Suprapubic skin (tissue), 4 donors: ENCODE results near the gene SMIM1. TPM values are rescaled to one million over a fixed set of nuclear protein-coding genes. Genes with fewer than 3 reads are reported as not detected.

Experiments
- DNase-seq, 2 donors: peaks; one replicate each; pipeline ENCODE4 v3.0.0-alpha.2; 2019; ENCODE audit warnings: low spot score in 2 of 2
- H3K27ac ChIP-seq: fragments of 200-600 bp; sonication (generic); one replicate; pipeline ENCODE4 v1.5.1; 2019
- H3K27me3 ChIP-seq: fragments of 200-600 bp; sonication (generic); one replicate; pipeline ENCODE4 v1.5.1; 2019
- H3K36me3 ChIP-seq: fragments of 200-600 bp; sonication (generic); one replicate; pipeline ENCODE4 v1.5.1; 2019
- H3K4me1 ChIP-seq: fragments of 200-600 bp; sonication (generic); one replicate; pipeline ENCODE4 v1.5.1; 2019
- H3K4me3 ChIP-seq: fragments of 200-600 bp; sonication (generic); one replicate; pipeline ENCODE4 v1.5.1; 2019; ENCODE audit warnings: mild to moderate bottlenecking
- H3K9me3 ChIP-seq: fragments of 200-600 bp; sonication (generic); one replicate; pipeline ENCODE4 v1.5.1; 2019
- EP300 ChIP-seq: sonication (generic); formaldehyde crosslinking; IDR thresholded peaks from one replicate; pipeline ENCODE4 v1.6.1; 2017; ENCODE audit warnings: antibody characterized with exemption
- POLR2A ChIP-seq, 2 donors: fragments of 450-650 bp; IDR thresholded peaks; one replicate each; pipeline ENCODE4 v1.6.1; 2017; ENCODE audit warnings: antibody characterized with exemption in 2 of 2, mild to moderate bottlenecking in 2 of 2, moderate library complexity in 2 of 2
- POLR2AphosphoS5 ChIP-seq, 3 donors: sonication (generic); formaldehyde crosslinking; IDR thresholded peaks; one replicate each; pipeline ENCODE4 v1.6.1; 2017; ENCODE audit warnings: antibody characterized with exemption in 3 of 3
- WGBS: methylation state at CpG from one replicate; pipeline ENCODE4 v1.1.5; 2018; 5-methylcytosine and 5-hydroxymethylcytosine counted together
- total RNA-seq, 4 donors: library from RNA; depleted of rRNA; stranded (reverse); fragments of >200 nt; gene quantifications; one replicate each; pipeline ENCODE4 v1.1.0, GENCODE V29; 2016
- TF ChIP-seq, protein P1 (sequence below), 2 donors: fragments of 200-600 bp in 1 of 2; fragments of 450-650 bp in 1 of 2; sonication (generic) in 1 of 2; IDR thresholded peaks; one replicate each; pipeline ENCODE4 v1.5.1; 2016 to 2019; ENCODE audit warnings: antibody characterized with exemption in 2 of 2, mild to moderate bottlenecking in 1 of 2, moderate library complexity in 1 of 2

SMIM1 gene
- total RNA-seq, 4 donors from 2014 or later, result 3.2 to 8.4 (median 3.4) TPM; not detected in 1

DNA sequence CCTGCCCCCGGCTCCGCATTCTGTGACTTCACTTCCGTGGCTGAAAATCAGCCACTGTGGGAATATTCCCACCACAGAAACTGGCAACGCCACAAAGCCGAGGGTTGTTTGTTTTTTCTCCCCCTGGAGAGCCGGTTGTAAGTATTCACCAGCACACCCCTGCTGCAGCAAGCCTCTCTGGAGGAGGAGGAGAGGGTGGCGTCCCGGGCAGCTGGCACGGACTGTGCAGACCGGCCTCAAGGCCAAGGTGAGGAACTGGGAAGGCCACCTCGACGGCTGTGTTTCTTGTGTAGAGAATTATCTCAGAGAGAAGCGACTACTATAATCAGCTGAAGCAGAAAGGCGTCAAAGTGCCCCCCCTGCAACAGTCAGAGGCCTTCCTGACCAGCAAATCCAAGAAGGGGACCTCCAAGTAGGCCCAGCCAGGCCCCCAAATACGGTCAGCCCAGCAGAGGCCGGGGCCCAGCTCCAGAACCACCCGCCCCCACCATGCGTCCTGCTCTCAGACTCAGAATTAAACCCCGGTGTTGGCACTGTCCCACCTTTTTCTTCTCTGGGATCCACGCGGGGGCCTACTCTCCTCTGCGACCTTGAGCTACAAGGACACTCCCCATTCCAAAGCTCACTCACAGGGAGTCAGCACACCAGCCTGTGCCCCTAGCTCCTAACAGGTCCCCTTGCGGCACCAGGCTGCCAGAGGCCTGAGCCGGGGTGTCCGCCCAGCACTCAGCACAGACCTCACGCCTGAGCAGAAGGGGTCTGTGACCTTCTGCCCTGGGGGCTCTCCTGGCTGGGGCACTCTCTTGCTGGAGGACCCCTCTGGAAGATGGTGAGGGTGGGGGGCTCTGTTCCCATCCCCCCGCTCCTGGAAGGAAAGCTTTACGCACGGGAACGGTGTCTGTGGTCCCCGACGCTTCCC, 1.2 kb upstream of the SMIM1 start:
- H3K4me3 ChIP-seq, result peak overlapping the region; percentile 63
- peaks cover 26% of the 10 kb centered on the region for H3K27me3 ChIP-seq
- no peak overlapping the region for H3K27ac ChIP-seq
- H3K36me3 ChIP-seq, result no peaks in the 10 kb centered on the region
- DNase-seq, result peak; percentile 64 to 78
- peaks cover 45% of the 10 kb centered on the region for H3K4me1 ChIP-seq
- 65% methylated on average over 26 of the region's 32 CpGs for whole genome bisulfite sequencing
- no peak for TF ChIP-seq POLR2AphosphoS5 (IDR thresholded peaks at IDR 0.05)
- TF ChIP-seq POLR2A (IDR thresholded peaks at IDR 0.05), result no peak
- TF ChIP-seq, protein P1, sequence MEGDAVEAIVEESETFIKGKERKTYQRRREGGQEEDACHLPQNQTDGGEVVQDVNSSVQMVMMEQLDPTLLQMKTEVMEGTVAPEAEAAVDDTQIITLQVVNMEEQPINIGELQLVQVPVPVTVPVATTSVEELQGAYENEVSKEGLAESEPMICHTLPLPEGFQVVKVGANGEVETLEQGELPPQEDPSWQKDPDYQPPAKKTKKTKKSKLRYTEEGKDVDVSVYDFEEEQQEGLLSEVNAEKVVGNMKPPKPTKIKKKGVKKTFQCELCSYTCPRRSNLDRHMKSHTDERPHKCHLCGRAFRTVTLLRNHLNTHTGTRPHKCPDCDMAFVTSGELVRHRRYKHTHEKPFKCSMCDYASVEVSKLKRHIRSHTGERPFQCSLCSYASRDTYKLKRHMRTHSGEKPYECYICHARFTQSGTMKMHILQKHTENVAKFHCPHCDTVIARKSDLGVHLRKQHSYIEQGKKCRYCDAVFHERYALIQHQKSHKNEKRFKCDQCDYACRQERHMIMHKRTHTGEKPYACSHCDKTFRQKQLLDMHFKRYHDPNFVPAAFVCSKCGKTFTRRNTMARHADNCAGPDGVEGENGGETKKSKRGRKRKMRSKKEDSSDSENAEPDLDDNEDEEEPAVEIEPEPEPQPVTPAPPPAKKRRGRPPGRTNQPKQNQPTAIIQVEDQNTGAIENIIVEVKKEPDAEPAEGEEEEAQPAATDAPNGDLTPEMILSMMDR (IDR thresholded peaks at IDR 0.05), result no peak
- H3K9me3 ChIP-seq, result no peaks in the 10 kb centered on the region

DNA sequence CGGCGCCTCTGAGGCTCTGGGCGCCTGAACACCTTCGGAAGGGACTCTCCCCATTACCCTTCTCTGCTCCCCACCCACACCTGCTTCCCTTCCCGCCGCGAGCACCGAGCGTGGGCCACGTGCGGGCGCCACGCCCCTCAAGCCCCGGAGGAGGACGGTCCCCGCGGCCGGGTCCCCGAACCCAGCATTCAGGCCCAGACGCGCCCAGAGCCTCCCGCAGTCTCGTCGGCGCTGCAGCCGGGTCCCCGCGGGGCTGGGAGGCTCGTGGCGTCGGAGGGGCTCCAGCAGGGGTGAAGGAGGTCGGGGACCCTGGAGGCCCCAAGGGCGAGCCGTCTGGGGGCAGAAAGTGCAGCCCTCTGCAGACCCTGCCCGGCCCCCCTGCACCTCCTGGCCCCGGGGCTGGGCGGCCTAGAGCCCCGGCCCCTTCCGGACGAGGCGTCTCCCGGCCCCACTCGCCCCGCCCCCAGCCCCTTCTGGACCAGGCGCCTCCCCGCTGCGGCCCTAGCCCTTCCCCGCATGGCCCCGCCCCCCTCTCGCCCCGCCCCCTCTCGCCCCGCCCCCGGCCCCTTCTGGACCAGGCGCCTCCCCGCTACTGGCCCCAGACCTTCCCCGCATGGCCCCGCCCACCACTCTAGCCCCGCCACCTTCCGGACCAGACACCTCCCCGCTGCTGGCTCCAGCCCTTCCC, 378 bp upstream of the SMIM1 start:
- peak overlapping the region; percentile 63 for H3K4me3 ChIP-seq
- peak; percentile 94 to 95 for DNase-seq
- peak overlapping the region; percentile 68 for H3K27ac ChIP-seq
- no peaks in the 10 kb centered on the region for H3K36me3 ChIP-seq
- peaks cover 46% of the 10 kb centered on the region for H3K4me1 ChIP-seq
- no peak for TF ChIP-seq EP300
- TF ChIP-seq POLR2AphosphoS5 (IDR thresholded peaks at IDR 0.05), result no peak
- TF ChIP-seq, protein P1 (IDR thresholded peaks at IDR 0.05), result no peak
- TF ChIP-seq POLR2A (IDR thresholded peaks at IDR 0.05), result no peak
- 0% methylated on average over 9 of the region's 61 CpGs for WGBS
- no peaks in the 10 kb centered on the region for H3K9me3 ChIP-seq
- H3K27me3 ChIP-seq, result peaks cover 21% of the 10 kb centered on the region

DNA sequence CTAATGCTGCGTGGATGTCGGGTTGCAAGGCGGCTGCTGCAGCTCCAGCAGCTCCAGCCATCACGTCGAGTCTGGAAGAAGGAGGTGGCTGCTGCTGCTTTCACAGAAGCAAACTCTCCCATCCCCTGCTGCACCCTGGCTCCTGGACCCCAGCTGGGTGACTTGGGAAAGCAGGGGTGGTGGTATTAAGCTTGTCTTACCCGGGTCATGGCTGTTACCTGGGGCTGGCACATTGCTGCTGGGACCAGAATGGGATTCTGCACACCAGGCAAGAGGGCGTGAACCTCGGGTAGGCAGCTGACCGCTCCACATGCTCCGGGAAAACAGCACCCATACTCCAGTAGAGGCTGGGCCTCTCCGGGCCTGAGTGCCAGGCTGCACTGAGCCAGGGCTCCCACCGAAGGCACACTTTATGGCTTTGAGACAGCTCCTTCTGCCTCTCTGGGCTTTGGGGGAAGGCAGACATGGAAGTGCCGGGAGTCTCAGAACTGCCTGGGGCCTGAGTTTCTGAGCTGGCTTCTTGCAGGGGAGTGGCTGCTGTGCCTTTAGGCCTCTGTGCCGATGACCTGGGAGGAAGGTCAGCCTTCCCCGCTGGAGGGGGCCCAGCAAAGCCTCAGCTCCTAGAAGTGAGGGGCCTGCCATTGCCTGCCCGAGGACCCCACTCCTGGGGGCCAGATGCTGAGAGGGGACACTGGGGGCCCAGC, 1.2 kb downstream of the SMIM1 start:
- Histone ChIP-seq H3K9me3 (no peaks in the 10 kb centered on the region), H3K36me3 (no peaks in the 10 kb centered on the region), H3K27ac (no peak overlapping the region), H3K27me3 (peaks cover 15% of the 10 kb centered on the region), H3K4me3 (no peak overlapping the region), H3K4me1 (peaks cover 46% of the 10 kb centered on the region)
- TF ChIP-seq, protein P1 (IDR thresholded peaks at IDR 0.05), result no peak
- no peak for TF ChIP-seq POLR2AphosphoS5 (IDR thresholded peaks at IDR 0.05)
- TF ChIP-seq POLR2A (IDR thresholded peaks at IDR 0.05), result no peak
- TF ChIP-seq EP300, result no peak
- WGBS, result 67% methylated on average over 5 of the region's 16 CpGs
- DNase-seq, result no peak

DNA sequence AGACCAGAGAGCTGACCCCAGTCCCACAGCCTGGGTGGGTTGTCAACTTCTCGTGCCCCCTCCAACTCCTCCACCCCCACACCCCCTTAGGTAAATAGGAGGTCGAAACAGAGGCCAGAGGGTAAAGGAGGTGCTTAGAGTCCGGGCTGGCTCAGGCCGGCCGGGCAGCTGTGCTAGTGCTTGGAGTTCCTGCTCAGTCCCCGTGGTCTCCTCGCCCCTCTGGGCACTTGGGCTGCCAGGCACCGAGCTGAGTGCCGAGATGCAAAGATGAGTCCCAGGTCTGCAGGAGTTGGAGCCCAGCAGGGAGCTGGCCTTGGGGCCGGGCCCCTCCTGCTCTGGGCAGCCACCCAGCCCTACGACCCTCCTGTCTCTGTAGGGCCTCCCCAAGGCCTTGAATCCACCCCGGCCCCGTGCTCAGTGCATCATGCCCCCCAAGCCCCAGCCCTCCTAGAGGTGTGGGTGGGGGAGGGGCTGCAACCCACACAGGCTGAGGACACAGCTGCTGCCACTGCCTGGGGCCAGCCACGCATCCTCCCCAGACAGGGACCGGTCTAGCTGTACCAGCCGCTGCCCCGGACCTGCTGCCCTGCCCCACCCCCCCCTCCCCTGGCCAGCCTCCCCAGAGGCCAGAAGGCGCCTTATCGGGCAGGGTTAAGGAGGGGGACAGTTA, 1.9 kb downstream of the SMIM1 start:
- no peaks in the 10 kb centered on the region for H3K9me3 ChIP-seq
- no peak overlapping the region for H3K27ac ChIP-seq
- peaks cover 46% of the 10 kb centered on the region for H3K4me1 ChIP-seq
- WGBS, result 70% methylated on average over 13 of the region's 19 CpGs
- DNase-seq, result peak in 1 of 2 donors; percentile 76
- H3K36me3 ChIP-seq, result peaks cover 6% of the 10 kb centered on the region
- no peak for TF ChIP-seq EP300
- peaks cover 15% of the 10 kb centered on the region for H3K27me3 ChIP-seq
- H3K4me3 ChIP-seq, result no peak overlapping the region

DNA sequence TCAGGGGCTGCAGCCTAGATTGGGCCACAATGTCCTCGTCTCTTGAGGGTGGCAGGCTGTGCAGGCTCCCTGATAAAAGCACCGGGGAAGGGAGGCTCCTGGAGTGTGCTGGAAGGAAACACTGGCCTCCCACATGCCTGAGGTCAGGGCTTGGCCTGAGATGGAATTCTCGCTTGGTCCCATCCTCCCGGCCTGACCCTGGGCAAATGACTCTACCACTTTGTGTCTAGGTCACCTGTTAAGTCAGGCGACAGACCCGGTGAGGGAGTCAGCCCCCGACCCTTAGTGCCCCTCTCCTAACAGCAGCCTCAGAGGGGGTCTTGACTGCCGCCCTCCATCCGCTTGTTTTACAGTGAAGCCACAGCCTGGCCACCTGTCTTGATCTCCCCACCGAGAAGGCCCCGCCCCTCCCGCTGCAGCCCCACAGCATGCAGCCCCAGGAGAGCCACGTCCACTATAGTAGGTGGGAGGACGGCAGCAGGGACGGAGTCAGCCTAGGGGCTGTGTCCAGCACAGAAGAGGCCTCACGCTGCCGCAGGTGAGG, 2.5 kb downstream of the SMIM1 start:
- no peak for DNase-seq
- H3K27ac ChIP-seq, result no peak overlapping the region
- H3K27me3 ChIP-seq, result peaks cover 11% of the 10 kb centered on the region
- H3K4me1 ChIP-seq, result peaks cover 46% of the 10 kb centered on the region
- H3K4me3 ChIP-seq, result no peak overlapping the region
- H3K9me3 ChIP-seq, result no peaks in the 10 kb centered on the region
- WGBS, result 73% methylated on average over 15 of the region's 17 CpGs
- H3K36me3 ChIP-seq, result peaks cover 12% of the 10 kb centered on the region
- TF ChIP-seq EP300 (no peak), POLR2AphosphoS5 (IDR thresholded peaks at IDR 0.05) (no peak), POLR2A (IDR thresholded peaks at IDR 0.05) (no peak)
- TF ChIP-seq, protein P1 (IDR thresholded peaks at IDR 0.05), result no peak
